ENCODE results near the gene CEP350.

Gene CEP350

DNA sequence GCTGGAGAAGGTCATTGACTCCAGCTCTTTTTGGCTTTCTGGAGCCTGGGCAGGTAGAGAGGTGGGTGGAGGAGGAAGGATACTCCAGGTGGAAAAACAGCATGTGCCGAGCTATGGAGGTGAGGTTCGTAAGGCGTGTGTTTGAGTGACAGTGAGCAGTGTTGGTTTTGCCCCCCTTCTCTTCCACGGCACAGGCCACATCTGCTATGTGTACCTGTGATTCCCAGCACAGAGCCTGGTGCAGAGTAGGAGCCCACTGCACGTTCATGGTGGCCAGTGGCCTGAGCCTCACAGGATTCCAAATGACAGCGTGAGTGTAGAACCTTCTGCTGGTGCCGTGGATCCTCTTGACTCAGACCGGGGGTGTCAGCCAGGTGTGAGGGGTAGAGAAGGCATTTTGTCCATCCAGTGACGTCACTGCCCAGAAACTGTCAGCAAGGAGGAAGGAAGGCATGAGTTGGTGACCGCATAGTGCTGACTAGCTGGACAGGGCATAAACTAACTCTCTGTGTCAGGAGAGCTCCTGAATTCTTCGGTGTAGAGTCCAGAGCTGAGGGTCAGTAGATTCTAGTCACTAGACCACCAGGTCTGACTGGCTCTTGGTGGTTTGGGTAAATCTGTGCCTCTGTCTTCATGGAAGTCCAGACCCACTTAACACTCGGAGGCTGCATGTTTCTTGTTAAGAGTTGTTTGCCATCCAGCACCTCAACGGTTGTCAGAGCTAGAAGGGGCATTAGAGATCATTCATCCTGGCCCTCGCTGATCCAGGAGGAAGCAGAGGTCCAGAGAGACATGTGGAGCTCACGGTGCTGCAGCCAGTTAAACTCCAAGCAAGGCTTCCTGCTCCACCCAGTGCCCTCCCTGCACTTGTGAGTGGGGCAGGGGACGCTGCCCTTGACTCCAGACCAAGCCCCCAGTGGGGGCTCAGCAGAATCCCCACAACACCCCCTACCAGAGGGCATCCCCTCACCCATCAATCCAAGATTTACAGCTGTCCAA lies 203.8 kb downstream of the CEP350 start:
- DNase-seq, result no peak

DNA sequence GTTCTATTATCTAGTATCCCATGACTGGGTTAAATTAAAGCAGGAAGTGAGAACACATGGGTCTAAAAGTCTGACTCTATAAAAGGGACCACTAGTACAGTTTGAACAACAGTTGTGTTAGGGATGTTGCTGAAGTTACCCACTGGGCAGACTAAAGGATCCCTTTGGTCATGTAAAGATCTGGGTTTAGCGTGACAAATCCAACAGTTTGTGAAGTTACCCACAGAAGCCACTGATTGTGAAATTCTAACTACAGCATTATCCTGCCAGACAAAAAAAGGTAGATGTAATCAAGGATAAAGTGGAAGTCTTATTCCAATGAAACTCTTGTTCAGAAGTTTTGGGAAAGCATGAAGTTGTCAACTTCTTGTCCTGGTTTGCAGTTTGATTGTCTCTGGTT lies 205.7 kb downstream of the CEP350 start:
- DNase-seq, result peak; percentile 55

DNA sequence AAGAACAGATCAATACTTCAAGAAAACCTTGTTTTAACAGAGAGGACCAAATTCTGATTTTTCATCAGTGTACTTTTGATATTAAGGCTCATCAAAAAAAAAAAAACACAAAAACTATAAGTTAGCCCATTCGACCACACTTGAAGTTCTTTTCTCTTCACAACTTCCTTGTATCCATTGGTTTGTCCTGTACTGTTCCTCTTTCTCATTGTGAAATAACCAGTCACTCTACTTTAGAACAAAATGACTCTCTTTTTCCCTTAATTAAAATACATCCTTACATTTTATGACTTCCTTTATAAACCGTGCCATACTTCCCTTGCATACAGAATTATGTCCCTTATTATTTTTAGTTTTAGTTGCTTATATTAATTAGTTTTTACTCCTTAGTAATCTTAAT lies 208.4 kb downstream of the CEP350 start:
- DNase-seq, result peak; percentile 86
